ENCODE data around the gene UGT1A5.

DNA sequence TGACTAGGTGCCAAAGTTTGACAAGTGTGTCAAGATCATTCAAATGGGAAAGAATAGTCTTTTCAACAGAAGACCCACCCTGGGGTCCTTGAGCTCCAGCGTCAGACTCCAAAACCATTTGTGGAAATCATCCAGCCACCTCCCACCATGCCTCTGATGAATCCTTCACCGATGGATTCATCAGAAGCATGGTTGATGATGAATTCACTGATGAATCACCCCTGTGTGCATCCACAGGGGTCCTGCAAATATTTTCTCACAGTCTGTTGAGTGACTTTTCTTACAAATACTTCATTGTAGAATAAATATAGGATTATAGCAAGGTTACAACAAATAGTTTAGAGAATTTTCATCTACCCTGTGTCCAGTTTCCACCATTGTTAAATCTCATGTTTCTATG is 36.7 kb upstream of the UGT1A5 start:
- TF ChIP-seq, protein P1, sequence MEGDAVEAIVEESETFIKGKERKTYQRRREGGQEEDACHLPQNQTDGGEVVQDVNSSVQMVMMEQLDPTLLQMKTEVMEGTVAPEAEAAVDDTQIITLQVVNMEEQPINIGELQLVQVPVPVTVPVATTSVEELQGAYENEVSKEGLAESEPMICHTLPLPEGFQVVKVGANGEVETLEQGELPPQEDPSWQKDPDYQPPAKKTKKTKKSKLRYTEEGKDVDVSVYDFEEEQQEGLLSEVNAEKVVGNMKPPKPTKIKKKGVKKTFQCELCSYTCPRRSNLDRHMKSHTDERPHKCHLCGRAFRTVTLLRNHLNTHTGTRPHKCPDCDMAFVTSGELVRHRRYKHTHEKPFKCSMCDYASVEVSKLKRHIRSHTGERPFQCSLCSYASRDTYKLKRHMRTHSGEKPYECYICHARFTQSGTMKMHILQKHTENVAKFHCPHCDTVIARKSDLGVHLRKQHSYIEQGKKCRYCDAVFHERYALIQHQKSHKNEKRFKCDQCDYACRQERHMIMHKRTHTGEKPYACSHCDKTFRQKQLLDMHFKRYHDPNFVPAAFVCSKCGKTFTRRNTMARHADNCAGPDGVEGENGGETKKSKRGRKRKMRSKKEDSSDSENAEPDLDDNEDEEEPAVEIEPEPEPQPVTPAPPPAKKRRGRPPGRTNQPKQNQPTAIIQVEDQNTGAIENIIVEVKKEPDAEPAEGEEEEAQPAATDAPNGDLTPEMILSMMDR (optimal IDR thresholded peaks at IDR 0.05 in 1 of 3, IDR thresholded peaks at IDR 0.05 in 1 of 3, conservative IDR thresholded peaks at IDR 0.05 in 1 of 3; ENCODE audit: extremely low read depth in 1 of 3, insufficient read depth in 2 of 3, low read length in 3 of 3), result no peak
- no peak for TF ChIP-seq EZH2 (IDR thresholded peaks at IDR 0.05; ENCODE audit: low read length)

All from keratinocyte (primary cell).